HUES64 (cell line): ENCODE results near the gene SHH.

Source experiments
- H3K27ac ChIP-seq: 2 replicates; pipeline ENCODE4 v1.7.0; 2013; ENCODE audit warnings: low read depth, low read length, inconsistent platforms
- H3K27me3 ChIP-seq: 2 replicates; pipeline ENCODE4 v1.6.1; 2013; ENCODE audit warnings: mild to moderate bottlenecking, low read length; ENCODE audit not compliant: insufficient read depth
- H3K36me3 ChIP-seq: 2 replicates; pipeline ENCODE4 v1.6.1; 2013; ENCODE audit warnings: mild to moderate bottlenecking, low read length; ENCODE audit not compliant: insufficient read depth
- H3K4me1 ChIP-seq: 2 replicates; pipeline ENCODE4 v1.6.1; 2013; ENCODE audit warnings: mild to moderate bottlenecking, low read length, moderate library complexity; ENCODE audit not compliant: insufficient read depth
- H3K4me3 ChIP-seq: 2 replicates; pipeline ENCODE4 v1.5.1; 2013; ENCODE audit warnings: mild to moderate bottlenecking, low read length, moderate library complexity
- H3K9ac ChIP-seq: 2 replicates; pipeline ENCODE4 v1.6.1; 2013; ENCODE audit warnings: mild to moderate bottlenecking, low read depth, low read length
- H3K9me3 ChIP-seq: 2 replicates; pipeline ENCODE4 v1.6.1; 2013; ENCODE audit warnings: low read depth, low read length; ENCODE audit not compliant: insufficient read depth
- WGBS: fragments of 150-250, 120-280 bp; methylation state at CpG from one replicate; pipeline ENCODE4 v1.1.7; 2013; ENCODE audit warnings: missing lambda C conversion rate; 5-methylcytosine and 5-hydroxymethylcytosine counted together

Gene SHH

DNA sequence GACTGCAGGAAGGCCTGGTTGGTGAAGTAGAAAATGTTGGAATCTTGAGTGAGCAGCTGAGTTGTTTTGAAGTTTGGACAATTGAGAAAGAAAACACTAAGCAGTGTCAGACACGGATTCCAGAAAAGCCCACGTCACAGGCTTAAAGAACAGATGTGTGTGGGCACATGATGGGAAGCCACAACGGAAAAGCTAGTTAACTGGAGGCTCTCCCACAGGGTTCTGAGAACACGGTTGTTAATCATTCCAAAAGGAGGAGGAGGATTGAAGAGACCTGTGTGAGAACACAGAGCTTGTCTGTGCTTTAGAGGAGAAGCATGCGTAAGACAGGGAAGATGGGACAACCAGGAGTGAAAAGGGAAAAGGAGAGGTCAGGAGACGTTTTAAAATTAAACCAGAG, 42.6 kb downstream of the SHH start:
- Histone ChIP-seq H3K27ac (no peak overlapping the region), H3K9ac (no peak overlapping the region), H3K9me3 (no peaks in the 10 kb centered on the region), H3K4me1 (no peaks in the 10 kb centered on the region), H3K27me3 (no peaks in the 10 kb centered on the region), H3K4me3 (no peak overlapping the region), H3K36me3 (peaks cover 85% of the 10 kb centered on the region)
- 95% methylated on average over 6 of the region's 6 CpGs for WGBS

DNA sequence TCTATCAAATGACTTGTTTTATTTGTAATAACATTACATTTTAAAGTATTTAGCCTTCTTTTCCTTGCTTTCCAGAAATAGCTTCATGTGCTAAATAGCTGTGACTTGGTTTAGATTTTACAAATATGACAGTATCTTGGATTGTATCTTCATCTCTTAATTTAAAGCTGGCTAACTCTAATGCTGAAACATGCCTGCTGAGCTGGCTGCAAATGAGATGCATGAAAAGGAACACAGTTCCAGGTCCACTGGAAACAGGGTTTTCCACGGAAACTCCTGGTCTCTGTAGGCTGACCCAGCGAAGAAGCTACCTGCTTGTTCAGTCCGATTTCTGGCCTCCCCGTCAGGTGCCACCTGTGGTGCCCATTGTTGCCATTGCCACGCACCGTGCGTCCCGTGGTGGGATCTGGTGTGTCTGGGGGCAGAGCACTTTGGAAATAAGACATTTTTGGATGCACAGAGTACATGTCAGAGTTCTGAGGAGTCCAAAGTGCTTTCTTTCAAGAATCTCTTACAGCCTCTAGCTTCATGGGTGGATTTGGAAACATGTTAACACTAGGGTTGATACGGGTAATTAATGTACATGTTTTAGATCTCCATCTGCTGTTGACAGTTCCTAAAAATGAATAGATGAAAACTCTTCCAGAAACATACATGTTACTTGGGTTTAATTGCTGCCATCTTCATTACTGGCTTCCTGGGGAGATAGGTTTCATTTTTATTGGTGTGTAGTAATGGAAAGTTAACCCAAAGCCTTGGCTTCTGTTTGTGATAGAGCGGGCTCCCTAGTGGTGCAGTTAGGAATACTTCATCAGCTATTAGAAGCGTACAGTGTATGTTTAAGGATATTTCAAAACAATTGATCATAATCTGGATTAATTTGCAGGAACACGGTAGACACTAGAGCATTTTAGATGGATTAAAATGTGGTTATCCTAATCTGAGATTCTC, 45.0 kb downstream of the SHH start:
- no peak overlapping the region for H3K9ac ChIP-seq
- peaks cover 73% of the 10 kb centered on the region for H3K36me3 ChIP-seq
- no peak overlapping the region for H3K27ac ChIP-seq
- no peaks in the 10 kb centered on the region for H3K27me3 ChIP-seq
- no peaks in the 10 kb centered on the region for H3K9me3 ChIP-seq
- H3K4me1 ChIP-seq: peaks cover 14% of the 10 kb centered on the region
- WGBS: 96% methylated on average over 11 of the region's 12 CpGs
- no peak overlapping the region for H3K4me3 ChIP-seq

DNA sequence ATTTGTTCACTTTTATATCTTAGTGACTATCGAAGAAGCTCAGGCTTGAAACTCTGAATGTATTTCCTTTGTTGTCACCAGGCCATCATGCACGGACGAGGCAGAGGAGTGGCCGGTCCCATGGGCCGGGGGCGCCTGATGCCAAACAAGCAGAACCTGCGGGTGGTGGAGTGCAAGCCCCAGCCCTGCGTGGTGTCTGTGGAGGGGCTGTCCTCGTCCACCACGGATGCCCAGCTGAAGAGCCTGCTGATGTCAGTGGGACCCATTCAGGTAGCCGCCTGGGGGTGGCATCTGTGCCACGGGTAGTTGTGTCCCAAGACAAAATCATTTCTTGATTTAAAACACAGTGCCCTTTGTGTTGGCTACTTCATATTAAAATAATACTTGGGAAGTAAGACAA, 45.9 kb downstream of the SHH start:
- no peaks in the 10 kb centered on the region for H3K27me3 ChIP-seq
- H3K9me3 ChIP-seq: no peaks in the 10 kb centered on the region
- H3K4me3 ChIP-seq: no peak overlapping the region
- peaks cover 66% of the 10 kb centered on the region for H3K36me3 ChIP-seq
- no peak overlapping the region for H3K9ac ChIP-seq
- WGBS: 97% methylated on average over 12 of the region's 12 CpGs
- no peak overlapping the region for H3K27ac ChIP-seq
- H3K4me1 ChIP-seq: peaks cover 14% of the 10 kb centered on the region

DNA sequence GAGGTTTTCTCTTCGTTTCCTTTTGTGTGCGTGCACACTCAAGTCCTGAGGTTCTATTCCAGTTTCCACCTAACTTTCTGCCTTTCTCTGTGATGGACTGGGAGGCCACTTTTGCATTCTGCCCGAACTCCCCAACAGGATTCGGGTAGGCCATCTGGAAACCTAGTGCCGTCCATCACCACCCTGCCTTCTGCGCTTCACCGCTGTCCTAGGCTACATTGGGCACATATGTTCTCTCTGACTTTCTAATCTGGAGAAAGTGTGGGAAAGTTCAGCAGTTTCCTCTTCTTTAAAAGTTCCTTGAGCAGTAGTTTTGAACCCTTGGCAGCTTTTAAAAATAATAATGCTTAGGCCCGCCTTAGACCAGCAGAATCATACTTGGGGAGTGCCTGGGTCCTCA, 46.8 kb downstream of the SHH start:
- WGBS: 96% methylated on average over 8 of the region's 8 CpGs
- Histone ChIP-seq H3K27ac (no peak overlapping the region), H3K4me1 (peaks cover 14% of the 10 kb centered on the region), H3K36me3 (peaks cover 58% of the 10 kb centered on the region), H3K9me3 (no peaks in the 10 kb centered on the region), H3K27me3 (no peaks in the 10 kb centered on the region), H3K9ac (no peak overlapping the region), H3K4me3 (no peak overlapping the region)

DNA sequence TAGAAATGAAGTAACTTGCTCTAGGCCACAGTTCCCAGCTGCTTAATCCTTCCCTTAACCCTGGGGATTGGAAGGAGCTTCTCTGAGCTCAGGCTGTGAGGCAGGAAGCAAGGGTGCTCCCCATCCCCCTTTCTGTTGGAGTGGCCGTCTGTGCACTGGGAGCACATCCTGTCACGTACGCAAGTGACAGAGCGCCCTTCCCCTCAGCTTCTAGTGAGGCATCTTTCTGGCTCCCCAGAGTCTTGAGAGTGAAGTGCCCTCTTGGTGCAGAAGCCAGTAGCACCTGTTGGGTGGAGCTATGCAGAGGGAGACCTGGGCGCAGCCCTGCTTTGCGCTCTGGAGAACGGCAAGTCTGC, 47.8 kb downstream of the SHH start:
- Histone ChIP-seq H3K27me3 (no peaks in the 10 kb centered on the region), H3K4me1 (peaks cover 14% of the 10 kb centered on the region), H3K27ac (no peak overlapping the region), H3K9me3 (no peaks in the 10 kb centered on the region), H3K4me3 (no peak overlapping the region), H3K9ac (no peak overlapping the region), H3K36me3 (peaks cover 53% of the 10 kb centered on the region)
- 94% methylated on average over 7 of the region's 7 CpGs for WGBS

DNA sequence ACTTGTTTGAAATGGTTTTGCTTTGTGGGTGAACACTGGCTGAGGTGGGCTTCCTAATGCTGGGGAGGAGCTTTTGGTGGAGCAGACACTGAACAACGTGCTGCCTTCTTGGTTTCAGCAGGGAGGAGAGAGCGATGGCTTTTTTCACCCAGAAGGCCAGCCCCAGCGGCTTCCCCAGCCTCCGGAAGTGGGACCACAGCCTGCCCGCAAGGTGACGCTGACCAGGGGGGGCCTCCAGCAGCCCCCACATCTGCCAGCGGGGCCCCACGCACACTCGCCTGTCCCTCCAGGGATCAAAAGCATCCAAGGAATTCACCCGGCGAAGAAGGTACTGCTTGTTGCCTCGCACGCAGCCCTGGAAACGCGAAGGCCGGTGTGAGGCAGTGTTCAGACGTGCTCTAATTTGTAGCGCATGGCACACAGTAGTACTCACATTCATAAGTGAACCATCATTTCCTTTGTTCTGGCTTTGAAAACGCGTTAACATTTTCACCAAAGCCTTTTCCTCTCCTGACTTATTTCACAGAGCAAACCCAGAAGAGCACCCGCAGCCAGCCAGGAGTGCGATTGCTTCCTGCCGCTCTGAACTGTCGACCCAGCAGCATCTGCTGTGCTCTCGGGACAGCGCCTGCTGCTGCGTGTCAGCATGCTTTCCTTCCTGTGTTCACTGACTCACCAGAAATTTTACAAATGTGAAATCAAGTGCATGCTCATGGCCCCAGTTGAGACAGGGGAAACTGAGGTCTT, 48.4 kb downstream of the SHH start:
- Histone ChIP-seq H3K27ac (no peak overlapping the region), H3K4me1 (peaks cover 14% of the 10 kb centered on the region), H3K36me3 (peaks cover 47% of the 10 kb centered on the region), H3K27me3 (no peaks in the 10 kb centered on the region), H3K4me3 (no peak overlapping the region), H3K9me3 (no peaks in the 10 kb centered on the region), H3K9ac (0 out of 2 replicates have a peak overlapping the region, but pooled peaks have one; percentile 6)
- 90% methylated on average over 27 of the region's 27 CpGs for WGBS

DNA sequence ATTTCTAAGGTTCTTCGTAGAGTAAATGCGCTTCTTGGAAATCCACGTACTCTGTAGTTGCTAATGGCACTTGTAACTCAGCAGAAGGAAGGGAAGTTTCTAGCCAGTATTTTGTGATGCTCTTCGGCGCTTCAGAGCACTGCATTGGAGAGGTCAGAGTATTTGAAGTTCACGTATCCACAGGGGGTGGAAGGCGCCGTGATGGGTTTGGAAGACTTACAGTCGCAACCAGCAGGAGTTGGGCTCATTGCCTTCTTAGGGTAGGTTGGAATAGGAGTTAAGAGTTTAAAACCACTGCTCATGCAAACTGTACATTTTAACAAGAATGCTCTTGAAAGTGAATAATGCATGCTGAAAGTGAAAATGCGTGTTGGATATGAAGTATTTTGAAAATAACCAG, 49.1 kb downstream of the SHH start:
- H3K9me3 ChIP-seq: no peaks in the 10 kb centered on the region
- H3K9ac ChIP-seq: no peak overlapping the region
- no peak overlapping the region for H3K27ac ChIP-seq
- no peaks in the 10 kb centered on the region for H3K27me3 ChIP-seq
- WGBS: 93% methylated on average over 10 of the region's 10 CpGs
- H3K4me1 ChIP-seq: peaks cover 19% of the 10 kb centered on the region
- peaks cover 50% of the 10 kb centered on the region for H3K36me3 ChIP-seq
- H3K4me3 ChIP-seq: no peak overlapping the region

DNA sequence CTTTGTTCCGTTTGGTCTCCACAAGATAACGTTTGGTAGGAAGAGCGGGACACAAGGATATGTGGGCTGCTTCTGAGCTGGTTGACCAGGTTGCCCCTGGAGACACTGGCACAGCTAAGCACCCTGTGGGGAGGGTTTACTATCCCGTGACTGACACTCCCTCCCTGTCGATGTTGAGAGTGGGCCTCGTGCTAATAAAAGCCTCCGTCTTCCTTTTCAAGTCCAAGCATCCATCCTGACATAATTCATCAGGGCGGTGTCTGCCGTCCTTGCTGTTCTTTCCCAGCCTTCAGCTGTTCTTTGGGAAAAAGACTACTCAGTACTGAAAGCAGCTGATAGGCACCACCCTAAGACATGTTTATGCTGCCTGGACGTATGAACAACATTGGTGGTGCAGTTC, 49.6 kb downstream of the SHH start:
- no peak overlapping the region for H3K9ac ChIP-seq
- H3K4me1 ChIP-seq: peaks cover 19% of the 10 kb centered on the region
- no peaks in the 10 kb centered on the region for H3K27me3 ChIP-seq
- 90% methylated on average over 10 of the region's 10 CpGs for WGBS
- H3K4me3 ChIP-seq: no peak overlapping the region
- H3K36me3 ChIP-seq: peaks cover 48% of the 10 kb centered on the region
- no peak overlapping the region for H3K27ac ChIP-seq
- H3K9me3 ChIP-seq: no peaks in the 10 kb centered on the region

DNA sequence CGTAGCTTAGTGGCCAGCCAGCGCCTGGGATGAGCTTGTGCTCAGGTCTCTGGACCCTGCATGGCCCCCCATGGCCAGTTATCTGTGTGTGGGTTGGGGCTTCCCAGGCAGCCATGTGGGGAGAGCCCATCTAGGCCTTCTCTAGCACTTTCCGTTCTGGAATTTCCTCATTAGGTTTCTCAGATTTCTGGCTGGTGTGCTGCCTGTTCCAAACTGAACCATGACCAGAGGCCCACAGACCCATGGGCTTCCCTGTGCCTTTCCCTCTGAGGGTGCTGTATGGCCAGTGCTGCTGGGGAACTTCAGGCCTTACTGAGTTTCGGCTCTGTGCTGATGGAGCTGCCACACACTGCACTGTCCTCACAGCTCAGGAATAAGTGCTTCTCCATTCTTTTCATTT, 50.2 kb downstream of the SHH start:
- Histone ChIP-seq H3K9ac (no peak overlapping the region), H3K27ac (no peak overlapping the region), H3K36me3 (peaks cover 46% of the 10 kb centered on the region), H3K27me3 (no peaks in the 10 kb centered on the region), H3K4me1 (peaks cover 19% of the 10 kb centered on the region), H3K4me3 (no peak overlapping the region), H3K9me3 (peaks cover 4% of the 10 kb centered on the region; the same call in 1 of the 2 replicates)
- WGBS: 95% methylated on average over 4 of the region's 4 CpGs

DNA sequence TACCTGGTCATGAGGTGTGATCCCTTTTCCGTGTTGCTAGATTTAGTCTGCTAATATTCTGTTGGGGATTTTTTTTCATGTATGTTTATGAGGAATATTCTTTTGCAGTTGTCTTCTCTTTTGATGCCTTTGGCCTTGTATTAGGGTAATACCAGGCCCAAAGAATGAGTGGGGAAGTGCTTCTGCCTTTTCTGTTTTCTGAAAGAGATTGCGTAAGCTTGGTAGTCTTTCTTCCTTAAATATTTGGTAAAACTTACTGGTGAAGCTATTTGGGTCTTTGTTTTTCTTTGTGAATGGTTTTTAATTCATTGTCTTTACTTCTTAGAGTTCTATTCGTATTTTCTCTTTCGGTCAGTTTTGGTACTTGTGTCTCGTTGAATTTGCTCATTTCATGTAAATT, 51.1 kb downstream of the SHH start:
- WGBS: 93% methylated on average over 5 of the region's 5 CpGs
- Histone ChIP-seq H3K27ac (no peak overlapping the region), H3K36me3 (peaks cover 42% of the 10 kb centered on the region), H3K9ac (no peak overlapping the region), H3K27me3 (no peaks in the 10 kb centered on the region), H3K4me1 (peaks cover 19% of the 10 kb centered on the region), H3K4me3 (no peak overlapping the region), H3K9me3 (peaks cover 9% of the 10 kb centered on the region; the same call in 1 of the 2 replicates)

DNA sequence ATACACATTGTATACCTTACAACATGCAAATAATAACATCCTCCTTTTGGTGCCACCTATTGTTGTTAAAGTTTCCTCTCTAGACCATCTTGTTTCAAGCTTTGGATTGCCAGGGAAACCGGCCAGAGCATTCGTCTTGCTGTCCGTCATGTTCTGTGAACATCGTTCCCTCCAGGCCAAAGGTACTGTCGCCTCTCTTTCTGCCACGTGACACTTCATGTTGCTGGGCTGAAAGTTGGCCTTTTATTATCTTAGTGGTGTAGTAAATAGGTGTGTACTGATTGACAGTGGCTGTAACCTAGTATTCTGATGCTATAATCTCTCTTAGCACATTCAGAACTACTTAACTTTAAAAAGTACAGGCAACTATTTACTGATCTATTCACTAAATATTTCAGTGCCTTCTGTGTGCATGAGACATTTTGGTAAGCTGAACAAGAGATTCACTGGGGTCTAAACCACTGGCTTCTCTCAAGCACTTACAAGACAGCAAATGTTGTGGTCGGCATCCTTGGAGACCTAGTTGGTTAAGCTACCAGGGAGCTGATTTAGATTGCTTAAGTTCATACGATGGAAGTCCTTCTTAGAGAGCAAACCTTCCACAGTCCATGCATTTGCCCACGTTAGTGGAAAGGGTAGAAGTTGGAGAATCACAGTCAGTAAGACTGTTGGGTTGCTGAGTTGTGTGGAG, 52.4 kb downstream of the SHH start:
- Histone ChIP-seq H3K27ac (no peak overlapping the region), H3K4me1 (peaks cover 19% of the 10 kb centered on the region), H3K9ac (no peak overlapping the region), H3K27me3 (no peaks in the 10 kb centered on the region), H3K4me3 (no peak overlapping the region), H3K36me3 (peaks cover 29% of the 10 kb centered on the region), H3K9me3 (peaks cover 9% of the 10 kb centered on the region; the same call in 1 of the 2 replicates)
- WGBS: 97% methylated on average over 9 of the region's 9 CpGs
